Mesenchymal stem cell (in vitro differentiated cells and primary cell): ENCODE data around the gene GFY.

Source experiments
- DNase-seq: peaks from one replicate; pipeline ENCODE4 v3.0.0-alpha.2; 2013
- H2AFZ ChIP-seq: one replicate; pipeline ENCODE4 v1.6.1; 2013; ENCODE audit warnings: low read depth, mild to moderate bottlenecking, control low read depth, inconsistent platforms, low read length, moderate library complexity
- H2AK5ac ChIP-seq: 2 replicates; pipeline ENCODE4 v1.6.1; 2013; ENCODE audit warnings: low read length, moderate library complexity, mild to moderate bottlenecking, inconsistent platforms; ENCODE audit not compliant: severe bottlenecking
- H2BK120ac ChIP-seq: one replicate; pipeline ENCODE4 v1.6.1; 2013; ENCODE audit warnings: low read depth, mild to moderate bottlenecking, inconsistent platforms, low read length, moderate library complexity
- H2BK12ac ChIP-seq, 2 experiments: one replicate each; pipeline ENCODE4 v1.6.1; 2013; ENCODE audit warnings: inconsistent platforms in 2 of 2, low read length in 2 of 2, mild to moderate bottlenecking in 2 of 2, moderate library complexity in 2 of 2, control low read depth in 1 of 2
- H2BK15ac ChIP-seq: one replicate; pipeline ENCODE4 v1.6.1; 2013; ENCODE audit warnings: mild to moderate bottlenecking, low read depth, inconsistent platforms; ENCODE audit not compliant: poor library complexity, severe bottlenecking
- H2BK5ac ChIP-seq: 2 replicates; pipeline ENCODE4 v1.6.1; 2013; ENCODE audit warnings: low read depth, mild to moderate bottlenecking, low read length, control low read depth, inconsistent platforms; ENCODE audit not compliant: poor library complexity, severe bottlenecking
- H3K14ac ChIP-seq, 2 experiments: one replicate each; pipeline ENCODE4 v1.6.1; 2013; ENCODE audit warnings: inconsistent platforms in 2 of 2, low read length in 2 of 2, control low read depth in 1 of 2, mild to moderate bottlenecking in 1 of 2, moderate library complexity in 1 of 2
- H3K18ac ChIP-seq, 2 experiments: one replicate each; pipeline ENCODE4 v1.6.1; 2013; ENCODE audit warnings: inconsistent platforms in 2 of 2, low read length in 2 of 2, control low read depth in 1 of 2, low read depth in 1 of 2, mild to moderate bottlenecking in 1 of 2
- H3K23ac ChIP-seq, 2 experiments: one replicate each; pipeline ENCODE4 v1.6.1; 2013; ENCODE audit warnings: inconsistent platforms in 2 of 2, low read length in 2 of 2, mild to moderate bottlenecking in 2 of 2, moderate library complexity in 2 of 2, control low read depth in 1 of 2
- H3K27ac ChIP-seq: 2 replicates; pipeline ENCODE4 v1.5.1; 2013; ENCODE audit warnings: mild to moderate bottlenecking, moderate library complexity, low read length, control low read depth, inconsistent platforms; ENCODE audit not compliant: poor library complexity, severe bottlenecking
- H3K27me3 ChIP-seq, 2 experiments: 2 replicates each; pipeline versions ENCODE4 v1.6.1 to v1.7.0; 2013; ENCODE audit warnings: low read length in 2 of 2, mild to moderate bottlenecking in 2 of 2, moderate library complexity in 2 of 2, control low read depth in 1 of 2, inconsistent platforms in 1 of 2; ENCODE audit not compliant: control insufficient read depth in 1 of 2, insufficient read depth in 1 of 2
- H3K36me3 ChIP-seq, 2 experiments: 2 replicates each; pipeline versions ENCODE4 v1.6.1 to v1.7.0; 2013; ENCODE audit warnings: low read length in 2 of 2, control low read depth in 1 of 2, inconsistent platforms in 1 of 2, low read depth in 1 of 2, mild to moderate bottlenecking in 1 of 2; ENCODE audit not compliant: insufficient read depth in 2 of 2, control insufficient read depth in 1 of 2
- H3K4ac ChIP-seq, 2 experiments: one replicate each; pipeline ENCODE4 v1.6.1; 2013; ENCODE audit warnings: inconsistent platforms in 2 of 2, low read length in 2 of 2, mild to moderate bottlenecking in 2 of 2, moderate library complexity in 2 of 2, control low read depth in 1 of 2, low read depth in 1 of 2
- H3K4me1 ChIP-seq: 2 replicates; pipeline ENCODE4 v1.6.1; 2013; ENCODE audit warnings: low read depth, low read length, control low read depth; ENCODE audit not compliant: control insufficient read depth, insufficient read depth
- H3K4me2 ChIP-seq: 2 replicates; pipeline ENCODE4 v1.6.1; 2013; ENCODE audit warnings: low read length, mild to moderate bottlenecking, inconsistent platforms; ENCODE audit not compliant: poor library complexity, severe bottlenecking
- H3K4me3 ChIP-seq, 2 experiments: 2 replicates each; pipeline versions ENCODE4 v1.5.1 to v1.7.0; 2013; ENCODE audit warnings: low read length in 2 of 2, mild to moderate bottlenecking in 2 of 2, control low read depth in 1 of 2, low read depth in 1 of 2; ENCODE audit not compliant: insufficient read depth in 1 of 2
- H3K79me1 ChIP-seq: replicated peaks from 2 replicates; pipeline ENCODE4 v1.6.1; 2013; ENCODE audit warnings: mild to moderate bottlenecking, control low read depth, low read length, inconsistent platforms; ENCODE audit not compliant: poor library complexity, severe bottlenecking
- H3K9ac ChIP-seq: 2 replicates; pipeline ENCODE4 v1.7.0; 2013; ENCODE audit warnings: mild to moderate bottlenecking, low read length, moderate library complexity
- H3K9me3 ChIP-seq: 2 replicates; pipeline ENCODE4 v1.7.0; 2013; ENCODE audit warnings: mild to moderate bottlenecking, low read length; ENCODE audit not compliant: control insufficient read depth
- H4K8ac ChIP-seq: one replicate; pipeline ENCODE4 v1.6.1; 2013; ENCODE audit warnings: inconsistent platforms, mild to moderate bottlenecking, low read length, moderate library complexity
- H4K91ac ChIP-seq: one replicate; pipeline ENCODE4 v1.6.1; 2013; ENCODE audit warnings: mild to moderate bottlenecking, low read length, inconsistent platforms
- WGBS: methylation state at CpG from one replicate; pipeline ENCODE4 v1.1.7; 2013; ENCODE audit warnings: mixed read lengths; 5-methylcytosine and 5-hydroxymethylcytosine counted together

GFY gene

GRCh38 chr19:49390929-49391359 is 34.2 kb upstream of the GFY start:
- Histone ChIP-seq H3K4ac (no peak overlapping the region), H3K4me1 (peaks cover 1% of the 10 kb centered on the region), H3K9me3 (no peaks in the 10 kb centered on the region), H3K14ac (no peak overlapping the region), H3K4me2 (no peak overlapping the region), H4K91ac (no peak overlapping the region), H2BK120ac (no peak overlapping the region), H2AK5ac (no peak overlapping the region), H2BK15ac (no peak overlapping the region), H3K18ac (no peak overlapping the region), H4K8ac (no peak overlapping the region), H3K4me3 (no peak overlapping the region), H2AFZ (no peak overlapping the region), H3K36me3 (no peaks in the 10 kb centered on the region), H3K79me1 (no peaks in the 10 kb centered on the region), H3K23ac (no peak overlapping the region), H2BK5ac (no peak overlapping the region), H3K27me3 (peaks cover 28 to 69% of the 10 kb centered on the region in 2 experiments), H3K9ac (no peak overlapping the region), H2BK12ac (no peak overlapping the region), H3K27ac (no peak overlapping the region)
- WGBS = 73% methylated on average over 9 of the region's 9 CpGs
- DNase-seq = no peak

GRCh38 chr19:49391581-49392399 is 33.4 kb upstream of the GFY start:
- H3K36me3 ChIP-seq = no peaks in the 10 kb centered on the region
- no peak overlapping the region for H3K9ac ChIP-seq
- H3K9me3 ChIP-seq = no peaks in the 10 kb centered on the region
- H3K4me2 ChIP-seq = no peak overlapping the region
- H3K4me3 ChIP-seq = no peak overlapping the region
- no peak overlapping the region for H3K4ac ChIP-seq
- H3K14ac ChIP-seq = no peak overlapping the region
- no peak overlapping the region for H2BK120ac ChIP-seq
- H2AK5ac ChIP-seq = no peak overlapping the region
- no peak overlapping the region for H3K23ac ChIP-seq
- H4K8ac ChIP-seq = no peak overlapping the region
- 42% methylated on average over 14 of the region's 14 CpGs for WGBS
- H3K79me1 ChIP-seq = no peaks in the 10 kb centered on the region
- H2BK12ac ChIP-seq = no peak overlapping the region
- peaks cover 28 to 72% of the 10 kb centered on the region in 2 experiments for H3K27me3 ChIP-seq
- no peak overlapping the region for H3K18ac ChIP-seq
- H3K27ac ChIP-seq = no peak overlapping the region
- H3K4me1 ChIP-seq = peaks cover 1% of the 10 kb centered on the region
- DNase-seq = peak; percentile 73
- no peak overlapping the region for H4K91ac ChIP-seq
- no peak overlapping the region for H2BK15ac ChIP-seq
- H2AFZ ChIP-seq = peak overlapping the region; percentile 5
- H2BK5ac ChIP-seq = no peak overlapping the region

GRCh38 chr19:49393881-49394280 is 31.3 kb upstream of the GFY start:
- H3K4ac ChIP-seq = no peak overlapping the region
- no peak overlapping the region for H2BK5ac ChIP-seq
- no peak overlapping the region for H4K91ac ChIP-seq
- H3K14ac ChIP-seq = no peak overlapping the region
- no peaks in the 10 kb centered on the region for H3K9me3 ChIP-seq
- no peak overlapping the region for H2BK15ac ChIP-seq
- no peak overlapping the region for H3K18ac ChIP-seq
- H3K9ac ChIP-seq = no peak overlapping the region
- H3K4me2 ChIP-seq = no peak overlapping the region
- H3K36me3 ChIP-seq = no peaks in the 10 kb centered on the region
- no peak overlapping the region for H2BK120ac ChIP-seq
- no peak overlapping the region for H3K4me3 ChIP-seq
- H2AK5ac ChIP-seq = no peak overlapping the region
- H3K27ac ChIP-seq = no peak overlapping the region
- H2AFZ ChIP-seq = no peak overlapping the region
- DNase-seq = no peak
- H3K79me1 ChIP-seq = no peaks in the 10 kb centered on the region
- H2BK12ac ChIP-seq = no peak overlapping the region
- peaks cover 28 to 83% of the 10 kb centered on the region in 2 experiments for H3K27me3 ChIP-seq
- no peak overlapping the region for H3K23ac ChIP-seq
- no peak overlapping the region for H4K8ac ChIP-seq
- WGBS = 0% methylated on average over 1 of the region's 5 CpGs
- peaks cover 9% of the 10 kb centered on the region for H3K4me1 ChIP-seq

- H3K23ac ChIP-seq = no peak overlapping the region
- H3K9ac ChIP-seq = no peak overlapping the region
- H3K79me1 ChIP-seq = no peaks in the 10 kb centered on the region
- H3K36me3 ChIP-seq = no peaks in the 10 kb centered on the region
- H2AK5ac ChIP-seq = no peak overlapping the region
- no peak for DNase-seq
- no peak overlapping the region for H2BK120ac ChIP-seq
- no peak overlapping the region for H3K14ac ChIP-seq
- H2BK5ac ChIP-seq = no peak overlapping the region
- no peak overlapping the region for H3K4me2 ChIP-seq
- peaks cover 11% of the 10 kb centered on the region for H3K4me1 ChIP-seq
- WGBS = 71% methylated on average over 15 of the region's 15 CpGs
- H3K4ac ChIP-seq = no peak overlapping the region
- no peak overlapping the region for H3K4me3 ChIP-seq
- no peak overlapping the region for H4K91ac ChIP-seq
- no peak overlapping the region for H2AFZ ChIP-seq
- H4K8ac ChIP-seq = no peak overlapping the region
- no peaks in the 10 kb centered on the region for H3K9me3 ChIP-seq
- H3K18ac ChIP-seq = no peak overlapping the region
- H3K27me3 ChIP-seq = peaks cover 19 to 78% of the 10 kb centered on the region in 2 experiments
- H3K27ac ChIP-seq = no peak overlapping the region
- H2BK12ac ChIP-seq = no peak overlapping the region
- no peak overlapping the region for H2BK15ac ChIP-seq
Measured at GRCh38 chr19:49395581-49396407, 29.4 kb upstream of the GFY start.
